IMR-90 (cell line): Measurements from ENCODE around the gene SERPINA1. TPM values are rescaled to one million over a fixed set of nuclear protein-coding genes. Genes with fewer than 3 reads are reported as not detected.

Experiments used
- ATAC-seq: fragments of 200-7000 bp; cut with Tn5 transposase; 2 replicates; pipeline ENCODE4 v1.9.1; 2020; ENCODE audit warnings: low read depth, mild to moderate bottlenecking, moderate library complexity
- BruUV-seq: library from RNA; stranded (reverse); fragments of 400-500 nt; replicated peaks from 2 replicates; lab custom pipeline; 2021; lab: Mats Ljungman, UMichigan
- CTCF ChIA-PET: fragments of 300-600 bp; formaldehyde crosslinking; extraction: SDS; loops from one replicate; lab custom pipeline; 2021; ENCODE audit warnings: antibody characterized with exemption; lab: Yijun Ruan, JAX
- POLR2A ChIA-PET: fragments of 300-600 bp; sonication (Branson Sonifier 250); formaldehyde crosslinking; loops from one replicate; lab custom pipeline; 2022; ENCODE audit warnings: antibody characterized with exemption; ENCODE audit not compliant: unreplicated experiment; lab: Charles Lee
- DNase-seq: peaks from one replicate; pipeline ENCODE4 v3.0.0; 2013
- H2AFZ ChIP-seq: replicated peaks from 2 replicates; pipeline ENCODE3; 2013; ENCODE audit warnings: low read length, mild to moderate bottlenecking; ENCODE audit not compliant: poor library complexity
- H2AK5ac ChIP-seq: 2 replicates; pipeline ENCODE4 v1.6.1; 2013; ENCODE audit warnings: low read depth, low read length, inconsistent platforms
- H2AK9ac ChIP-seq: replicated peaks from 2 replicates; pipeline ENCODE3; 2013; ENCODE audit warnings: mild to moderate bottlenecking, low read depth, low read length, moderate library complexity; ENCODE audit not compliant: poor library complexity
- H2BK120ac ChIP-seq: 2 replicates; pipeline ENCODE4 v1.6.1; 2013; ENCODE audit warnings: low read depth, low read length, inconsistent platforms
- H2BK15ac ChIP-seq: 3 replicates; pipeline ENCODE4 v1.6.1; 2013; ENCODE audit warnings: low read depth, low read length, inconsistent platforms
- H2BK20ac ChIP-seq: 2 replicates; pipeline ENCODE4 v1.6.1; 2013; ENCODE audit warnings: low read depth, mild to moderate bottlenecking, inconsistent platforms, low read length, moderate library complexity
- H2BK5ac ChIP-seq: 2 replicates; pipeline ENCODE4 v1.6.1; 2013; ENCODE audit warnings: mild to moderate bottlenecking, low read depth, low read length, inconsistent platforms; ENCODE audit not compliant: poor library complexity, severe bottlenecking
- H3K14ac ChIP-seq: replicated peaks from 2 replicates; pipeline ENCODE4 v1.6.1; 2013; ENCODE audit warnings: low read depth, low read length, inconsistent platforms
- H3K18ac ChIP-seq: 2 replicates; pipeline ENCODE4 v1.6.1; 2013; ENCODE audit warnings: low read depth, low read length, control low read depth
- H3K23ac ChIP-seq: 2 replicates; pipeline ENCODE4 v1.6.1; 2013; ENCODE audit warnings: low read depth, low read length, inconsistent platforms
- H3K27ac ChIP-seq: 2 replicates; pipeline ENCODE4 v1.5.1; 2013; ENCODE audit warnings: mild to moderate bottlenecking, control low read depth, low read length; ENCODE audit not compliant: insufficient read depth
- H3K27me3 ChIP-seq: 2 replicates; pipeline ENCODE4 v1.6.1; 2013; ENCODE audit warnings: low read length; ENCODE audit not compliant: control insufficient read depth, insufficient read depth
- H3K36me3 ChIP-seq: 2 replicates; pipeline ENCODE4 v1.6.1; 2013; ENCODE audit warnings: low read length, mixed read lengths; ENCODE audit not compliant: control insufficient read depth, insufficient read depth
- H3K4ac ChIP-seq: 2 replicates; pipeline ENCODE4 v1.6.1; 2013; ENCODE audit warnings: low read depth, low read length, inconsistent platforms
- H3K4me1 ChIP-seq: 2 replicates; pipeline ENCODE4 v1.6.1; 2013; ENCODE audit warnings: low read length, mixed read lengths; ENCODE audit not compliant: control insufficient read depth, insufficient read depth
- H3K4me2 ChIP-seq: 2 replicates; pipeline ENCODE4 v1.6.1; 2013; ENCODE audit warnings: low read depth, mild to moderate bottlenecking, control low read depth, low read length, moderate library complexity
- H3K4me3 ChIP-seq: 2 replicates; pipeline ENCODE4 v1.5.1; 2013; ENCODE audit warnings: low read depth, mild to moderate bottlenecking, control low read depth, low read length, moderate library complexity; ENCODE audit not compliant: insufficient read depth
- H3K56ac ChIP-seq: 2 replicates; pipeline ENCODE4 v1.6.1; 2013; ENCODE audit warnings: low read length, inconsistent platforms; ENCODE audit not compliant: insufficient read depth; ENCODE audit errors: extremely low read depth
- H3K79me1 ChIP-seq, 2 experiments: 2 replicates each; pipeline ENCODE4 v1.6.1; 2013; ENCODE audit warnings: low read length in 2 of 2, inconsistent platforms in 1 of 2, low read depth in 1 of 2
- H3K9ac ChIP-seq: 2 replicates; pipeline ENCODE4 v1.6.1; 2013; ENCODE audit warnings: low read depth, low read length, control low read depth
- H3K9me1 ChIP-seq: 2 replicates; pipeline ENCODE4 v1.6.1; 2013; ENCODE audit warnings: low read length, inconsistent platforms; ENCODE audit not compliant: insufficient read depth
- H3K9me3 ChIP-seq: 2 replicates; pipeline ENCODE4 v1.6.1; 2013; ENCODE audit warnings: low read length; ENCODE audit not compliant: control insufficient read depth, insufficient read depth
- H4K20me1 ChIP-seq: 2 replicates; pipeline ENCODE4 v1.6.1; 2013; ENCODE audit warnings: low read length, inconsistent platforms; ENCODE audit not compliant: insufficient read depth
- H4K5ac ChIP-seq: 2 replicates; pipeline ENCODE4 v1.6.1; 2013; ENCODE audit warnings: mild to moderate bottlenecking, low read depth, low read length, control low read depth
- H4K8ac ChIP-seq, 2 experiments: 2 replicates each; pipeline ENCODE4 v1.6.1; 2013; ENCODE audit warnings: low read depth in 2 of 2, low read length in 2 of 2, control low read depth in 1 of 2, inconsistent platforms in 1 of 2
- H4K91ac ChIP-seq: 2 replicates; pipeline ENCODE4 v1.6.1; 2013; ENCODE audit warnings: low read depth, low read length, inconsistent platforms; ENCODE audit not compliant: insufficient read depth
- BHLHE40 ChIP-seq: fragments of 150-350 bp; IDR thresholded peaks from 2 replicates; pipeline ENCODE4 v1.6.1; 2016; ENCODE audit warnings: mild to moderate bottlenecking, low read depth, low read length
- ELK1 ChIP-seq: fragments of 150-350 bp; IDR thresholded peaks from 2 replicates; pipeline ENCODE4 v1.6.1; 2016; ENCODE audit warnings: low read depth, mild to moderate bottlenecking, low read length, moderate library complexity, borderline replicate concordance
- MAFK ChIP-seq: IDR thresholded peaks from 2 replicates; pipeline ENCODE4 v1.6.1; 2012; ENCODE audit warnings: low read depth, low read length, improper control_type of control experiment
- MXI1 ChIP-seq: IDR thresholded peaks from 2 replicates; pipeline ENCODE4 v1.6.1; 2012; ENCODE audit warnings: low read depth, mild to moderate bottlenecking, low read length, moderate library complexity, borderline replicate concordance
- NFE2L2 ChIP-seq: fragments of 150-350 bp; IDR thresholded peaks from 2 replicates; pipeline ENCODE4 v1.6.1; 2016; ENCODE audit warnings: low read depth, mild to moderate bottlenecking, low read length
- POLR2A ChIP-seq: IDR thresholded peaks from 2 replicates; pipeline ENCODE4 v1.6.1; 2012; ENCODE audit warnings: mild to moderate bottlenecking, low read depth, low read length
- USF2 ChIP-seq: fragments of 150-350 bp; IDR thresholded peaks from 2 replicates; pipeline ENCODE4 v1.6.1; 2017; ENCODE audit warnings: mild to moderate bottlenecking, antibody characterized with exemption, low read length, low read depth
- WGBS, 2 experiments: methylation state at CpG; one replicate each; pipeline versions ENCODE4 v1.1.5 to v1.1.7; 2013; ENCODE audit warnings: missing lambda C conversion rate in 2 of 2; ENCODE audit not compliant: insufficient read length in 1 of 2; ENCODE audit errors: extremely low coverage in 2 of 2; 5-methylcytosine and 5-hydroxymethylcytosine counted together
- dilution Hi-C: fragments of 300-500 bp; cut with HindIII; formaldehyde crosslinking; loops from one replicate; pipeline ENCODE4 v1.14.3; 2018; ENCODE audit warnings: low sequenced_read_pairs; ENCODE audit not compliant: unreplicated experiment
- in situ Hi-C: fragments of 300-500 bp; cut with MboI; formaldehyde crosslinking; loops from 3 replicates; pipeline ENCODE4 v1.14.3; 2019; ENCODE audit warnings: low sequenced_read_pairs, inconsistent platforms, mixed read lengths
- intact Hi-C: fragments of 100-400 bp; cut with micrococcal nuclease; formaldehyde crosslinking; loops from 2 replicates; pipeline ENCODE4 v1.10.0; 2022
- polyA plus RNA-seq, 3 experiments: library from polyadenylated mRNA; depleted of rRNA; stranded (reverse); fragments of >200 nt; gene quantifications; 2 replicates each; pipeline ENCODE4 v1.2.3, GENCODE V29; 2012; ENCODE audit warnings: low replicate concordance in 1 of 3
- total RNA-seq: library from RNA; depleted of rRNA; stranded (reverse); fragments of >200 nt; gene quantifications from 2 replicates; pipeline ENCODE4 v1.2.3, GENCODE V29; 2012

Gene SERPINA1
- total and polyA plus RNA-seq, 2 of the 4 experiments (the other 2 are of a cell fraction): 0.54 to 1.2 TPM

DNA sequence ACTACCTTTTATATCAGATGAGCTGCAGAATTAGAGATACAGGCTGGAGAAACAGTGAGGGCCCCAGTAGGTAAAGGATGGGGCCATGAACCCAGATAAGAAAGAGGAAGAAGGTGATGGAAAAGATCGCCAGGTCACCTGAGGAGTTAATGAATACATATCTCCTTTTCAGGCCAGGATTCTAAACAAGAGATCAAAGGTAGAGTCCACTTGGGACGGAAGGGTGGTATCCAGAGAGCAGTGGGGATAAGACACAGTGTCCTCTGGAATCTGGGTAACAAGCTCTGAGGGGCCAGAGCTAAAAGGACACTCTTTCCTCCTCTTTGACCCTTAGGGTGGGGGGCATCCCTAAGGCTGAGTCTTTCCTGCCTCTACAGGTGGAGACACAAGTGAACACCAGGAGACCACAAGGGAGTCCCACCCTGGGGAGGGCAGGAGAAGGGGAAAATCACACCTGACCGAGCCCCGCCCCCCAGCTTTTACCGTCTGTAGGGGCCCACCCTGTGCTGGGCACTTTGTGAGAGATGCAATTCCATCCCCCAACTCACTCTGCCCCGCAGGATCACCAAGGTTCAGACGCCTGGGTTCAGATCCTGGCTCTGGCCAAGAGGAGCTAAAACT, 27.3 kb downstream of the SERPINA1 start:
- H3K9me1 ChIP-seq: no peaks in the 10 kb centered on the region
- dilution Hi-C loops: no loop called here
- H4K5ac ChIP-seq: no peak overlapping the region
- no peak for TF ChIP-seq USF2
- no peak for TF ChIP-seq ELK1
- no peak for TF ChIP-seq MAFK
- TF ChIP-seq BHLHE40: no peak
- no peak for TF ChIP-seq MXI1
- no peak for TF ChIP-seq NFE2L2
- TF ChIP-seq POLR2A: no peak
- no peak overlapping the region for H3K27ac ChIP-seq
- no peaks in the 10 kb centered on the region for H3K4me1 ChIP-seq
- H2AFZ ChIP-seq: no peak overlapping the region
- POLR2A ChIA-PET: no interaction called here
- H2BK20ac ChIP-seq: no peak overlapping the region
- H2BK5ac ChIP-seq: no peak overlapping the region
- H2BK120ac ChIP-seq: no peak overlapping the region
- no peak overlapping the region for H2AK5ac ChIP-seq
- BruUV-seq: no TSS peak
- no peak overlapping the region for H3K9ac ChIP-seq
- intact Hi-C loops: no loop called here
- in situ Hi-C loops: no loop called here
- no peak overlapping the region for H2BK15ac ChIP-seq
- no peak overlapping the region for H3K4ac ChIP-seq
- no peaks in the 10 kb centered on the region for H3K79me1 ChIP-seq
- no peak overlapping the region for H3K18ac ChIP-seq
- H4K91ac ChIP-seq: no peak overlapping the region
- H4K20me1 ChIP-seq: no peaks in the 10 kb centered on the region
- H3K4me3 ChIP-seq: no peak overlapping the region
- ATAC-seq (no peak), DNase-seq (no peak)
- no peaks in the 10 kb centered on the region for H3K36me3 ChIP-seq
- no peak overlapping the region for H3K56ac ChIP-seq
- H3K9me3 ChIP-seq: no peaks in the 10 kb centered on the region
- CTCF ChIA-PET: interaction anchor here (0.6 kb wide), 1 partner anchor 810 kb away, joined by 5 read pairs; no protein-coding TSS in a partner anchor
- no peak overlapping the region for H3K14ac ChIP-seq
- no peak overlapping the region for H2AK9ac ChIP-seq
- H3K4me2 ChIP-seq: no peak overlapping the region
- H4K8ac ChIP-seq: no peak overlapping the region
- H3K23ac ChIP-seq: no peak overlapping the region
- no peaks in the 10 kb centered on the region for H3K27me3 ChIP-seq
- no CpG with 5 or more reads among the region's 7 CpGs for WGBS, 2 experiments
